Rectal smooth muscle tissue (tissue), 1 donor: ENCODE measurements around the gene NUMA1.

Experiments used
- H3K27ac ChIP-seq: one replicate; pipeline ENCODE4 v1.7.0; 2013; ENCODE audit warnings: low read depth, low read length, inconsistent platforms
- H3K27me3 ChIP-seq: one replicate; pipeline ENCODE4 v1.7.0; 2013; ENCODE audit warnings: low read length; ENCODE audit not compliant: control insufficient read depth, insufficient read depth
- H3K36me3 ChIP-seq: one replicate; pipeline ENCODE4 v1.7.0; 2013; ENCODE audit warnings: low read length; ENCODE audit not compliant: control insufficient read depth, insufficient read depth
- H3K4me1 ChIP-seq: one replicate; pipeline ENCODE4 v1.7.0; 2013; ENCODE audit warnings: low read length; ENCODE audit not compliant: control insufficient read depth, insufficient read depth
- H3K4me3 ChIP-seq: one replicate; pipeline ENCODE4 v1.7.0; 2013; ENCODE audit warnings: low read length
- H3K9ac ChIP-seq: one replicate; pipeline ENCODE4 v1.7.0; 2013; ENCODE audit warnings: low read length

The NUMA1 gene

DNA sequence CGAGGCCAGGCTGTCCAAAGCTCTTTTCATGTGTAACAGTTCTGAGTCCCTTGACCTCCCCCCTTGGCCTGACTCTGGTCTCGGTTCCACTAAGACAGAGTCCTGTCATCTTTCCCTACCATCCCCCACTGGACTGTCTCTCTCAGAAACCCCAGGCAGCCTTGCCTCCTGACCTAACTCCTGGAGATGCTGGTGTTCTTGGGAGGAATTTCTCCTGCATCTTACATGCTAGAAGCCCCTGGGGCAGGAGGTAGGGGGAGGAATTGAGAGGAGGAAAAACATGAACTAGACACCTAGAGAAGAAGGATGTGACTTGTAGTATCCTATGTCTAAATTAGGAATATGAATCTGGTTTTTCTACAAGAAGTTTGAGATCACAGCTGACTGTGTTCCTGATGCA lies 82.3 kb downstream of the NUMA1 start:
- peaks cover 19% of the 10 kb centered on the region for H3K4me1 ChIP-seq
- no peaks in the 10 kb centered on the region for H3K27me3 ChIP-seq

DNA sequence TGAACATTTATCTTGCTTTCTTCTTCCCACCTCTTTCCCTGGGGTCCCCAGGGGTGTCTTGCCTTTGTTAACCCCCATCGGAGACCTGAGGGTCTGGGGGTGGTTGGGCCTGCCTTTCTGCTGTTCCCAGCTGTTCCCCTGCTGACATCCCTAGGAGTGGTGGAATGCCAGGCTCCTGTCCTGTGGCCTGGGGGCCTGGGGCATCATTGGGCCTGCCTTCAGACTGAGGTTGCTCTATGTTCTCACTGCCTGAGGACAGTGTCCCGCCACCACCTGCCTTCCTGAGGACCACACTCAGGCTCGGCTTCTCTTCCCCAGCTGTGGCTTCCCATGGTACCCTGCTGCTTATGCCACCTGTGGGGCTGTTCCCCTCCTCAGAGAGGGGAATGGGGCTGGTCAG lies 82.7 kb downstream of the NUMA1 start:
- Histone ChIP-seq H3K27me3 (no peaks in the 10 kb centered on the region), H3K4me3 (no peak overlapping the region), H3K9ac (no peak overlapping the region), H3K27ac (no peak overlapping the region), H3K4me1 (peaks cover 19% of the 10 kb centered on the region), H3K36me3 (peaks cover 8% of the 10 kb centered on the region)

More for the DNA sequence above, 82.3 kb downstream of the NUMA1 start:
- H3K27ac ChIP-seq = no peak overlapping the region
- H3K4me3 ChIP-seq = no peak overlapping the region
- no peak overlapping the region for H3K9ac ChIP-seq
- H3K36me3 ChIP-seq = peaks cover 11% of the 10 kb centered on the region

- Histone ChIP-seq H3K27ac (no peak overlapping the region), H3K36me3 (peaks cover 5% of the 10 kb centered on the region), H3K4me3 (no peak overlapping the region), H3K4me1 (peaks cover 16% of the 10 kb centered on the region), H3K9ac (no peak overlapping the region), H3K27me3 (no peaks in the 10 kb centered on the region)
Observed at GRCh38 chr11:71996946-71997345, 83.4 kb downstream of the NUMA1 start.

DNA sequence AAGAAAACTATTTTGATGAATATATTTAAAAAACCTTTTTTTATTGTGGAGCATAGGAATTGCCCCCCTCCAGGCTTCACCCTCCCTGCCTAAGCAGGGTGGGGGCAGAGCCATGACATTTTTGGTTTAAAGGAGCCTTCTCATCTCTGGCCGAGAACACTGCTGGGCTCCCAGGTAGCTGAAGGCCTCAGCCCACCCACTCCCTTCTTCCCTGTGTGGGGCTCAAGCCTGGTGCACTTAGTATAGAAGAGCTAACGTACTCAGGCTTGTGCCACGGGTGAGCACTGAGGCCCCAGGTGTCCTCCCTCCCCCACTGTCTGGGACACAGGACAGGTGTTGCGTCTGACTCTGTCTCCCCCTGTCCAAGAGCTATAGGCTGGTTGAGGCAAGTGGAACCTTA lies 83.8 kb downstream of the NUMA1 start:
- Histone ChIP-seq H3K4me3 (no peak overlapping the region), H3K27ac (no peak overlapping the region), H3K36me3 (peaks cover under 1% of the 10 kb centered on the region), H3K4me1 (peaks cover 14% of the 10 kb centered on the region), H3K9ac (no peak overlapping the region), H3K27me3 (no peaks in the 10 kb centered on the region)

DNA sequence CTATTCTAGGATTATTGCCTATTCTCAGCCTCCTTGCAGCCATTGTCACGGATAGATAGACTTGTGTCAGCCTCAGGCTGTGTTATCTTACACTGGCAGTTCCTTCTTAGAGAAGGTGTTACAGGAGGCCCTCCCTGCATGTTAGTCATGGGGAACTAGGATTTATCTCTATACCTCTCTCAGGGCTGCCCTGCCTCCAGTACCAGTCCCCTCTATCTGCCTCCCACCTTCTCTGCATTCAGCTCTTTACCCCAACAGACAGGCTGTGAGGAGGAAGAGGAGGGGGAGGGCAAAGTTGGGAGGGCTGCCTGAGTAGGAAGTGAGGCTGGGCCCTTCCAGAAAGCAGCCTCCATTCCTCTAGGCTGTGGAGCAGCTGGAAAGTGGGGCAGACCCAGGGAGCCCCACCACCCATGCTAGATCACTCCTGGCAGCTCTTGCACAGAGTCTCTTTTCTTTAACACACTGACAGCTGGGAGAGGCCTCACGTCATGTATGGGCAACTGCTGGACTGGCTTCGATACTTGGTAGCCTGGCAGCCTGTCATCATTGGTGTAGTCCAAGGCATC lies 84.5 kb downstream of the NUMA1 start:
- no peak overlapping the region for H3K9ac ChIP-seq
- no peak overlapping the region for H3K27ac ChIP-seq
- peaks cover 13% of the 10 kb centered on the region for H3K4me1 ChIP-seq
- peaks cover 2% of the 10 kb centered on the region for H3K36me3 ChIP-seq
- H3K4me3 ChIP-seq = no peak overlapping the region
- H3K27me3 ChIP-seq = no peaks in the 10 kb centered on the region

GRCh38 chr11:71994786-71995185 lies 85.6 kb downstream of the NUMA1 start:
- Histone ChIP-seq H3K4me1 (peaks cover 3% of the 10 kb centered on the region), H3K4me3 (no peak overlapping the region), H3K27me3 (no peaks in the 10 kb centered on the region), H3K9ac (no peak overlapping the region), H3K36me3 (peaks cover 6% of the 10 kb centered on the region), H3K27ac (no peak overlapping the region)

DNA sequence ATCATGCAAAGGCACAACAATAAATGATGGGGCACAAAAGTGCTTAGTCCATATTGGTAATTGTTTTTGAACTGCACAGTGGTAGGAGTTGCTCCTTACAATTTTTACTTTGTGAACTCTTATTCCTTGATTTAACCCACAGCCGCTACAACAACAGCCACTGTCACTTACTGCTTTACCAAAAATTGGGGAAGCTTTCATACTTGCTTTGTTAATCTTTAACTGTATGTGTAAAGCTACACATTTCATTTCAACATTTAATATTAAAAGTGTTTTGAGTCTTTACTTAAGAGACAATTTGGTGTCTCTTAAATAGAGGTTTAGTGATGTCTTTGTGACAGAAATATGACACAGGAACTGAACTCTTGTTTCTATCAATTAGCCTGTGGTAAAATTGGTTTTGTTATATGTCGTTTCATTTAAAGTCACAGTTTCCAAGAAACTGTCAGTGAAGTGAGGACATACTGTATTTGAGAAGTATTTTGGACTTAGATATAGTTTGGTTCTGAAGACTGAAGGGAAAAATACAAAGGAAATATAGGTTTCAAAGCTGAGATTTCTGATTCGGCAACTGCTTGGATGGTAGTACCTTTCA lies 88.1 kb downstream of the NUMA1 start:
- Histone ChIP-seq H3K9ac (no peak overlapping the region), H3K4me1 (peaks cover 12% of the 10 kb centered on the region), H3K4me3 (no peak overlapping the region), H3K27me3 (no peaks in the 10 kb centered on the region), H3K27ac (no peak overlapping the region), H3K36me3 (peaks cover 8% of the 10 kb centered on the region)

DNA sequence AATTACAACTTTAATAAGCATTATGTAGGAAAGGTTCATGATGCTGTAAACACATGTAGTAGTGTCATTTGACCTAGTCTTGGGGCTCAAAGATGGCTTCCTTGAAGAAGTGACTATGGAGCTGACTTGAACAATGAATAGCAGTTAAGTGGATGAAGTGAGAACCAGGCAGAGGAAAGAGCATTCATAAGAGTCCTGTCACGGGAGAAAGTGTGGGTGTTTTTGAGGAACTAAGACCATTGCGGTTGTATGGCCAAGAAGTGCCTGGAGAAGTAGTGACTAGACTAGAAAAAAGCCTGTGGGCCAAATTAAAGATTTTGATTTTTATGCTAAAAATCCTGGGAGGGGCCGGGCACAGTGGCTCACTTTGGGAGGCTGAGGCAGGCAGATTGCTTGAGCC lies 88.8 kb downstream of the NUMA1 start:
- peaks cover 14% of the 10 kb centered on the region for H3K4me1 ChIP-seq
- H3K27ac ChIP-seq = no peak overlapping the region

GRCh38 chr11:71990701-71991100 lies 89.6 kb downstream of the NUMA1 start:
- no peaks in the 10 kb centered on the region for H3K27me3 ChIP-seq
- H3K4me3 ChIP-seq = no peak overlapping the region
- peaks cover 8% of the 10 kb centered on the region for H3K36me3 ChIP-seq
- no peak overlapping the region for H3K9ac ChIP-seq
- no peak overlapping the region for H3K27ac ChIP-seq
- peaks cover 14% of the 10 kb centered on the region for H3K4me1 ChIP-seq

More for the DNA sequence above, 88.8 kb downstream of the NUMA1 start:
- H3K4me3 ChIP-seq = no peak overlapping the region
- H3K9ac ChIP-seq = no peak overlapping the region
- peaks cover 8% of the 10 kb centered on the region for H3K36me3 ChIP-seq
- no peaks in the 10 kb centered on the region for H3K27me3 ChIP-seq

GRCh38 chr11:71988050-71988449 lies 92.3 kb downstream of the NUMA1 start:
- Histone ChIP-seq H3K4me1 (peaks cover 14% of the 10 kb centered on the region), H3K4me3 (no peak overlapping the region), H3K27ac (peak overlapping the region; percentile 59), H3K9ac (no peak overlapping the region), H3K27me3 (no peaks in the 10 kb centered on the region), H3K36me3 (peaks cover 8% of the 10 kb centered on the region)

- Histone ChIP-seq H3K27me3 (no peaks in the 10 kb centered on the region), H3K4me3 (no peak overlapping the region), H3K36me3 (peaks cover 8% of the 10 kb centered on the region), H3K9ac (no peak overlapping the region), H3K4me1 (peaks cover 14% of the 10 kb centered on the region), H3K27ac (peak overlapping the region; percentile 59)
Observed at GRCh38 chr11:71987521-71987920, 92.8 kb downstream of the NUMA1 start.

GRCh38 chr11:71986131-71986530 lies 94.2 kb downstream of the NUMA1 start:
- no peaks in the 10 kb centered on the region for H3K27me3 ChIP-seq
- H3K36me3 ChIP-seq = peaks cover 8% of the 10 kb centered on the region
- no peak overlapping the region for H3K4me3 ChIP-seq
- peaks cover 14% of the 10 kb centered on the region for H3K4me1 ChIP-seq
- H3K27ac ChIP-seq = no peak overlapping the region
- H3K9ac ChIP-seq = no peak overlapping the region

- Histone ChIP-seq H3K4me1 (no peaks in the 10 kb centered on the region), H3K27ac (no peak overlapping the region), H3K36me3 (no peaks in the 10 kb centered on the region), H3K9ac (no peak overlapping the region), H3K4me3 (no peak overlapping the region), H3K27me3 (no peaks in the 10 kb centered on the region)
Observed at GRCh38 chr11:71979602-71980001, 100.7 kb downstream of the NUMA1 start.
